ENCODE data around the gene CIDEB. TPM values are rescaled to one million over a fixed set of nuclear protein-coding genes. Genes with fewer than 3 reads are reported as not detected.
A peak's percentile ranks its signal among the peaks of the same experiment; 100 is the strongest.

Gene CIDEB
- total and polyA plus RNA-seq, 2 of the 13 experiments (the other 11 are each of a cell fraction or from before 2014, with no cell fraction given), result 35.8 to 110 TPM

DNA sequence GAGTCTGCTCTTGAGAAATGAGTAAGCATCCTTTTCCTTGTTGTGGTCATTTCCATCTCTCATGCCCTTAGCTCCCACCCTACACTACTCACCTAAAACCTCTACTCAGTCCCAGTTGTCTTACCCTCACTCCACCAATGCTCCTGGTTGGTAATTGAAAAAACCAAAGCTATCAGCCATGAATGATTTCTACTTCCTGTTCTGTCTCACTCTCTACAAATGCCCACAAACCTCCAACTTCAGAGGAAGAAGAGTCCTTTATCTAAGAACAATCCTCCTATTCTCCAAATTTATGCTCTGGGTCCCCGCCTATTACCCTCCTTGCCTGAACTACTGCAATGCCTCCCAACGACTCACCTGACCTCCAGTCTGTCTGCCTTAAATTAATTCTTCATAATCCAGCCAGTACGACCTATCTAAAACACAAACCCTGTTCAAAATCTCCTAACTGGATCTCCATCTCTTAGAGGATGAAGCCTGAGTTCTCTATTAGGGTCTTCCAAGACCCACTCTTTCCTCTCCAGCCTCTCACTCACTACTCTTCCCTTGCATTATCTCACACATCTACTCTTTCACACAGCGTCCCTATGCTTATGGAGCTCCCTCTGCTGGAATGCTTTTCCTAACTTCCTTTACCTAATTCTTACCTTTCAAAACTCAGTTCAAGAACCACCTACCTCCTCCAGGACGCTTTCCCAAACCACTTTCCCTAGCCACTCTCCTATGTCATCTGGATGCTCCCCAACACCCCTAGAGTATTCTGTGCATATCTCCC, 10.4 kb downstream of the CIDEB start:
- intact Hi-C loops (cut with micrococcal nuclease; ENCODE audit: unreplicated experiment) (loop anchor here (1.0 to 10.0 kb wide), 7 partner anchors 26 to 993 kb away; partner anchors contain the start of genes BCL2L2, MDP1, PPP1R3E and RABGGTA), in situ Hi-C loops (cut with HindIII; ENCODE audit: extremely low pct_ligation_motif_present, low pct_unique_long_range_greater_than_20kb) (loop anchor here (5.0 kb wide), 1 partner anchor 55 kb away; the partner anchor contains the start of gene TINF2)
- Histone ChIP-seq H3K9ac (ENCODE audit: insufficient read depth, low read depth, low read length) (no peak overlapping the region), H2AFZ (ENCODE audit: low read length) (no peak overlapping the region), H3K9me3 (ENCODE audit: low read length) (no peaks in the 10 kb centered on the region), H3K79me2 (ENCODE audit: insufficient read depth, low read length) (peaks cover 39% of the 10 kb centered on the region), H3K27me3 (ENCODE audit: control insufficient read depth in 1 of 2, insufficient read depth in 2 of 2, low read length in 2 of 2) (no peaks in the 10 kb centered on the region; a peak in 1 of 5 replicates), H4K20me1 (ENCODE audit: insufficient read depth, low read length) (0 out of 2 replicates have a peak, but pooled peaks cover 4% of the 10 kb centered on the region), H3K4me1 (ENCODE audit: insufficient read depth, low read length) (peaks cover 45% of the 10 kb centered on the region), H3K4me2 (ENCODE audit: low read depth, low read length) (peak overlapping the region; percentile 34), H3K4me3 (replicated peaks in 1 of 3; ENCODE audit: insufficient read depth in 1 of 3, low read depth in 2 of 3, low read length in 3 of 3) (no peak overlapping the region; a peak in 1 of 6 replicates), H3K27ac (ENCODE audit: extremely low read length, insufficient read depth, low read length) (peak overlapping the region; percentile 5), H3K36me3 (replicated peaks in 1 of 2; ENCODE audit: control insufficient read depth in 1 of 2, insufficient read depth in 2 of 2, low read length in 2 of 2) (peaks cover 30 to 48% of the 10 kb centered on the region in 2 experiments)
- DNase-seq (ENCODE audit: low spot score) (peak; percentile 87), FAIRE-seq (peak; percentile 60), ATAC-seq (peak; percentile 43)
- 57% methylated on average over 5 of the region's 5 CpGs for WGBS (ENCODE audit: low lambda C conversion rate)
- CTCF ChIA-PET (ENCODE audit: low intra/inter-chr PET ratio, low total read pairs), result interaction anchor here (1.0 to 5.7 kb wide), 15 partner anchors 9 to 283 kb away, joined by 3 to 217 read pairs (median 7); partner anchors contain the start of genes CHMP4A, CIDEB, IRF9 and LTB4R2
- POLR2A ChIA-PET, result interaction anchor here (0.7 to 24.7 kb wide), 17 partner anchors 7 to 239 kb away, joined by 3 to 850 read pairs (median 11); partner anchors contain the start of genes CHMP4A, CIDEB, DCAF11 and EMC9
- BruUV-seq (replicated peaks), result no TSS peak
- TF ChIP-seq ZNF10 (CRISPR knock-in tag; IDR thresholded peaks at IDR 0.05; ENCODE audit: borderline replicate concordance, low read depth), result no peak
- TF ChIP-seq NFIC (IDR thresholded peaks at IDR 0.05; ENCODE audit: low read length), result no peak
- no peak for TF ChIP-seq CREM (IDR thresholded peaks at IDR 0.05)
- TF ChIP-seq CREM (CRISPR knock-in tag; IDR thresholded peaks at IDR 0.05), result no peak
- TF ChIP-seq ZSCAN12 (CRISPR knock-in tag; IDR thresholded peaks at IDR 0.05), result no peak
- no peak for TF ChIP-seq ZNF746 (CRISPR knock-in tag; IDR thresholded peaks at IDR 0.05)
- TF ChIP-seq ZKSCAN8 (CRISPR knock-in tag; IDR thresholded peaks at IDR 0.05; ENCODE audit: borderline replicate concordance), result 0 out of 2 replicates have a peak, but pooled peaks have one; percentile 51
- 0 out of 2 replicates have a peak, but pooled peaks have one; percentile 15 for TF ChIP-seq GMEB1 (CRISPR knock-in tag; IDR thresholded peaks at IDR 0.05; ENCODE audit: borderline replicate concordance)
- TF ChIP-seq, protein P1, sequence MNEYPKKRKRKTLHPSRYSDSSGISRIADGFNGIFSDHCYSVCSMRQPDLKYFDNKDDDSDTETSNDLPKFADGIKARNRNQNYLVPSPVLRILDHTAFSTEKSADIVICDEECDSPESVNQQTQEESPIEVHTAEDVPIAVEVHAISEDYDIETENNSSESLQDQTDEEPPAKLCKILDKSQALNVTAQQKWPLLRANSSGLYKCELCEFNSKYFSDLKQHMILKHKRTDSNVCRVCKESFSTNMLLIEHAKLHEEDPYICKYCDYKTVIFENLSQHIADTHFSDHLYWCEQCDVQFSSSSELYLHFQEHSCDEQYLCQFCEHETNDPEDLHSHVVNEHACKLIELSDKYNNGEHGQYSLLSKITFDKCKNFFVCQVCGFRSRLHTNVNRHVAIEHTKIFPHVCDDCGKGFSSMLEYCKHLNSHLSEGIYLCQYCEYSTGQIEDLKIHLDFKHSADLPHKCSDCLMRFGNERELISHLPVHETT (CRISPR knock-in tag; conservative IDR thresholded peaks at IDR 0.05), result peak; percentile 37; the same call in 1 of the 2 replicates
- no peak for TF ChIP-seq DPF2 (CRISPR knock-in tag; IDR thresholded peaks at IDR 0.05; ENCODE audit: borderline replicate concordance, low read depth)
- no peak for TF ChIP-seq ZNF615 (CRISPR knock-in tag; IDR thresholded peaks at IDR 0.05; ENCODE audit: borderline replicate concordance)
- TF ChIP-seq NRL (CRISPR knock-in tag; IDR thresholded peaks at IDR 0.05; ENCODE audit: borderline replicate concordance), result no peak
- TF ChIP-seq, protein P2, sequence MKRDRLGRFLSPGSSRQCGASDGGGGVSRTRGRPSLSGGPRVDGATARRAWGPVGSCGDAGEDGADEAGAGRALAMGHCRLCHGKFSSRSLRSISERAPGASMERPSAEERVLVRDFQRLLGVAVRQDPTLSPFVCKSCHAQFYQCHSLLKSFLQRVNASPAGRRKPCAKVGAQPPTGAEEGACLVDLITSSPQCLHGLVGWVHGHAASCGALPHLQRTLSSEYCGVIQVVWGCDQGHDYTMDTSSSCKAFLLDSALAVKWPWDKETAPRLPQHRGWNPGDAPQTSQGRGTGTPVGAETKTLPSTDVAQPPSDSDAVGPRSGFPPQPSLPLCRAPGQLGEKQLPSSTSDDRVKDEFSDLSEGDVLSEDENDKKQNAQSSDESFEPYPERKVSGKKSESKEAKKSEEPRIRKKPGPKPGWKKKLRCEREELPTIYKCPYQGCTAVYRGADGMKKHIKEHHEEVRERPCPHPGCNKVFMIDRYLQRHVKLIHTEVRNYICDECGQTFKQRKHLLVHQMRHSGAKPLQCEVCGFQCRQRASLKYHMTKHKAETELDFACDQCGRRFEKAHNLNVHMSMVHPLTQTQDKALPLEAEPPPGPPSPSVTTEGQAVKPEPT (CRISPR knock-in tag; IDR thresholded peaks at IDR 0.05; ENCODE audit: low read depth), result no peak
- no peak for TF ChIP-seq SRY (CRISPR knock-in tag; IDR thresholded peaks at IDR 0.05)
- no peak for TF ChIP-seq ZNF275 (CRISPR knock-in tag; IDR thresholded peaks at IDR 0.05; ENCODE audit: borderline replicate concordance)
- TF ChIP-seq EEA1 (CRISPR knock-in tag; IDR thresholded peaks at IDR 0.05; ENCODE audit: borderline replicate concordance), result no peak
- no peak for TF ChIP-seq SRF (IDR thresholded peaks at IDR 0.05; ENCODE audit: low read depth, low read length)

Measured in HepG2 (cell line).